ENCODE results near the gene PTX3.

The PTX3 gene

DNA sequence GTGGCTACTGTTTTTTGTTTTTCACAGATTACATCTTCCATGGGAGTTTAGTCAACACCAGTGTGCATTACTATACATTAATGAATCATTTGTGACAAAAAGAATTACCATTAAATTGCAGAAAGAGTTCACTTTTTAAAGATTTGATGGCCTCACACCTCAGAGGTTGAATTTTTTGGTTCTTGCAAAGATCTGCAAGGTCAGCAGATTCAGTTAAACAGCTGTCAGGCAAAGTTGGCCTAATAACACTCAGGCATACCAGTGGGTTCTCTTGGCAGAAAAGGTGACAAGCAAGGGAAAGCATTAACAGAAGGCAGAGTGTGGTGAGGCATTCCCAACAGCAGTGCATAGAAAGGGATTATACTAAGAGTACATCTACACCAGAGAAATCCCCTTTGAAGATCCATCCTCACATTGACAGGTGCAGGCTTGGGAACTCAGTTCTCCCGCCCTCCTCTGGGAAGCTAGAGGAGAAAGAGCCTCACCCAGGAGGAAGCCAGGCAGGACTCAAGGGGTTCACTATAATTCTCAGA lies 24.3 kb upstream of the PTX3 start:
- no peak overlapping the region for H3K4me3 Mint-ChIP-seq
- H3K36me3 Mint-ChIP-seq (ENCODE audit: low read depth) = no peaks in the 10 kb centered on the region
- H3K4me1 Mint-ChIP-seq (ENCODE audit: low read depth) = no peaks in the 10 kb centered on the region
- H3K27me3 Mint-ChIP-seq = peaks cover 3% of the 10 kb centered on the region
- no peak overlapping the region for H3K27ac Mint-ChIP-seq
- no peaks in the 10 kb centered on the region for H3K9me3 Mint-ChIP-seq

DNA sequence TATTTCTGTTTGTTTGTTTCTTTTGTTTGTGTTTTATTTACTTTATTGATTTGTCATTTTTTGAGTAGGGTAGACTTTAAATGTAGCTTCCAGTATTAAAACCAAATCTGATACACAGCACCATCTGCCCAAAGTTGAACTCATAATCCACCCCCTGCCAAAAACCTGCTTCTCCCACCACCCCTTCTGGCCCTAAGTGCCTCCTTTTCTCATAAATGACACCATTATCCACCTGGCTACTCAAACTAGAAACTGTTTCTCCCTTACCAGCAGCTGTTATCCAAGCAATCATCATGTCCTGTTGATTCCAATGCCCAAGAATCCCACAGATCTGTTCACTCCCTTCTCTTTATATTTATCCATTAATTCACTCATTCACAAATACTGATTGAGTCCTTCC lies 21.8 kb upstream of the PTX3 start:
- Mint-ChIP-seq H3K27me3 (peaks cover 3% of the 10 kb centered on the region), H3K36me3 (ENCODE audit: low read depth) (no peaks in the 10 kb centered on the region), H3K9me3 (no peaks in the 10 kb centered on the region), H3K4me1 (ENCODE audit: low read depth) (no peaks in the 10 kb centered on the region), H3K27ac (no peak overlapping the region), H3K4me3 (no peak overlapping the region)

DNA sequence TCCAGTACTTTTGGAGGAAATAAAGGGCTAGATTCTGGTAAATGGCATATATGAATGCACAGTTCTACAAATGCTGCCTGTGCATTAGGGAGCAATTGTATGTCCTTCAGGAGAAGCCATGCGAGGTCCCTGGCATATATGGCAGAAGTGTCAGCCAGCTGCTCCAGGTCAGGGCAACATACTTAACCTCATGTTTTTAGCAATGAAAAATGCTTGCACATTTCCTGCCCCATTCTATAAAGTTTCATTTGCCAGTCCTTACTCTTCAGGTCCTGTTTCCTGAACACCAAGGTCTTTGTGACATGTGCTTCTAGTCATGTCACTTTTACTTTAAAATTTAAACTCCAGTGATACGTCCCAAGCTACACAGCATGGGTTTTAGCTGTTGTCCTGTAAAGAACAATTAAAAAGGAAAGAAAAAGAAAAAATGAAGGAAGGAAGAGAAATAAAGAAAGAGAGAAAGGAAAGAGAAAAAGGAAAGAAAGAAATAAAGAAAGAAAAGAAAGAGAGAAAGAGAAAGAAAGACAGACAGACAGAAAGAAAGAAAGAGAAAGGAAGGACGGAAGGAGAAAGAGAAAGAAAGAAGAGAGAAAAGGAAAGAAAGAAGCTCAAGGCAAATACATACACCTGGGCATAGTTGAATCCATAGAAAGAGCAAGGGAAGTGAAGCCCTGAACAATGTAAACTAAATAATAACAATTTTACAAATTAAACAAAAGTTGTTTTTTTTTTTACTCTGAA lies 20.1 kb upstream of the PTX3 start:
- Mint-ChIP-seq H3K36me3 (ENCODE audit: low read depth) (no peaks in the 10 kb centered on the region), H3K4me1 (ENCODE audit: low read depth) (no peaks in the 10 kb centered on the region), H3K27ac (no peak overlapping the region), H3K9me3 (no peaks in the 10 kb centered on the region), H3K27me3 (peaks cover 3% of the 10 kb centered on the region), H3K4me3 (no peak overlapping the region)

DNA sequence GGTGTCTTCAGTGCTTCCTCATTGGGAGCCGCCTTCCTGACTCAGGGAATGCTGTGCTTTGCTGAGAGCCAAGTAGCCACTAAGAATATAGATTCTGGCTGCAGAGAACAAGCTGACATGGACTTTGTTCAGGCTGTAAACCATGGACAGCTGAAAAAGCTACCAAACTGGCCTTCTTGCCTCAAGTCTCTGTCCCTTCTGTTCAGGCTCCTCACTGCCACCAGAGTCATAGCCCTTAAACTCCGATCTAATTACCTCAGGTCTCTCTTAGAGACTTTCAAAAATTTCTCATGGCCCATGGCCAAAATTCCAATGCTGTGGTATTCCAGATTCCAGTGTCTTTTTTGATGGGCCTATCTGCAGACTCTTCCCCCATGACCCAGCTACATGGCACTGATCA lies 19.4 kb upstream of the PTX3 start:
- Mint-ChIP-seq H3K27ac (no peak overlapping the region), H3K9me3 (no peaks in the 10 kb centered on the region), H3K36me3 (ENCODE audit: low read depth) (no peaks in the 10 kb centered on the region), H3K4me3 (no peak overlapping the region), H3K4me1 (ENCODE audit: low read depth) (no peaks in the 10 kb centered on the region), H3K27me3 (peaks cover 3% of the 10 kb centered on the region)

DNA sequence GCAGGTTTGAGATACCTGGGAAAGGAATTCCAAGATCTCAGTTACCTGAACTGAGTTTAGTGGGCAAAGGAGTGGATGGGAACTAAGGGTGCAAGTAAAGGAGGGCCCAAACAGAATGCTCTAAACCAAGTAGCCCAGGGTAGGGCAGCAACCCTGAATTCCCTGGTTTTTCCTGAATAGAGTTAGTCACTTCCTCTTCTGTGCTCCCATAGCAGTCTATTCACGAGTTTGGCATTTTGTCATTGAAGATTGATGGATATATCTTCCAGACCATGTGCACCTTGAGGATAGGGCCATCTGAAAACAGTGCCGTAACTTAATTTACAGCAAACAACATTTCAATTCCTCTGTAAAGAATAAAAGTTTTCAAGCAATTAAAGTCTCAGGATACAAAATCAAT lies 18.5 kb upstream of the PTX3 start:
- Mint-ChIP-seq H3K4me1 (ENCODE audit: low read depth) (no peaks in the 10 kb centered on the region), H3K9me3 (no peaks in the 10 kb centered on the region)

DNA sequence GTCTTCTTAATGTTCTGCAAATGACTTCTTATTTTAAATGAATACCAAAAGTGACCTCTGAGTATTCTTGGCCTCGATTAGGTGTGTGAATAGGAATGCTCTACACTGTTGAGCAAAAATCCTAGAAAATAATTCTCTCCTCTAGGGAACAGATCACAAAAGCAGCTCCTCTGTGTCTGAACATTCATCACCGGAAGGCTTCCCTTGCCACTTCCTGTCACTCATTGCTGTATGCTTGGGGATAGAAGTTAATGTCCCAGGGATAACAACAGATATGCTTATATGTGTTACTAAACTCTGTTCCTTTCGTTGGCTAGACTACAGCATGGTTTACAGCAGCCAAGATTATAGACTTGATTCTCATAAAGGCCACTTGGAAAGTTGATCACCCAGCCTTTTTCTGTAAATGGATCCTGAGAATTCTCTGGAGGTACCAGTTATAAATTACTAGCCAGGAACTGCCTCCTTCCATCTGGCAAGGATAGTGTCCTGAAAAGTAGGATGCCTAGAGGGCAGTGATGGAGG lies 16.0 kb upstream of the PTX3 start:
- no peaks in the 10 kb centered on the region for H3K9me3 Mint-ChIP-seq
- no peak overlapping the region for H3K27ac Mint-ChIP-seq
- no peaks in the 10 kb centered on the region for H3K27me3 Mint-ChIP-seq
- no peak overlapping the region for H3K4me3 Mint-ChIP-seq
- no peaks in the 10 kb centered on the region for H3K36me3 Mint-ChIP-seq (ENCODE audit: low read depth)
- H3K4me1 Mint-ChIP-seq (ENCODE audit: low read depth) = no peaks in the 10 kb centered on the region

More for the DNA sequence above, 18.5 kb upstream of the PTX3 start:
- Mint-ChIP-seq H3K4me3 (no peak overlapping the region), H3K27me3 (peaks cover 3% of the 10 kb centered on the region), H3K36me3 (ENCODE audit: low read depth) (no peaks in the 10 kb centered on the region), H3K27ac (no peak overlapping the region)

DNA sequence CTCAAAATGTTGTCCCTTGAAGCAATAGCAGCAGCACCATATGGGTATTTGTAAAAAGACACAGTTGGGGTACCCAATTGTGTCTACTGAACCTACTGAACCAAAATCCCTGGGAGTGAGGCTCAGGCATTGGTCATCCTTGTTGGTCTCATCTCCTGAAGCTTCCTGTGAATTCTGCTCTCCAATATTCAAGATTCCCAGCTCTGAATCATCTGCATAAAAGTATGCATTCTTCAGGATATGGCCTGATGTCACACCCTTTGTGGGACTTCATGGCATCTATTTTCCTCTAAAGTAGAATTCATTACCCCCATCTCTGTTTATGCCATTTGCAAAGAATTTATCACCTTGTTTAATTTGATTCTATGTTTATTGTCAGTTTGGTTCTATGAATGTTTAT lies 13.3 kb upstream of the PTX3 start:
- H3K9me3 Mint-ChIP-seq = no peaks in the 10 kb centered on the region
- no peaks in the 10 kb centered on the region for H3K36me3 Mint-ChIP-seq (ENCODE audit: low read depth)
- H3K27ac Mint-ChIP-seq = no peak overlapping the region
- H3K27me3 Mint-ChIP-seq = no peaks in the 10 kb centered on the region
- no peak overlapping the region for H3K4me3 Mint-ChIP-seq
- no peaks in the 10 kb centered on the region for H3K4me1 Mint-ChIP-seq (ENCODE audit: low read depth)

DNA sequence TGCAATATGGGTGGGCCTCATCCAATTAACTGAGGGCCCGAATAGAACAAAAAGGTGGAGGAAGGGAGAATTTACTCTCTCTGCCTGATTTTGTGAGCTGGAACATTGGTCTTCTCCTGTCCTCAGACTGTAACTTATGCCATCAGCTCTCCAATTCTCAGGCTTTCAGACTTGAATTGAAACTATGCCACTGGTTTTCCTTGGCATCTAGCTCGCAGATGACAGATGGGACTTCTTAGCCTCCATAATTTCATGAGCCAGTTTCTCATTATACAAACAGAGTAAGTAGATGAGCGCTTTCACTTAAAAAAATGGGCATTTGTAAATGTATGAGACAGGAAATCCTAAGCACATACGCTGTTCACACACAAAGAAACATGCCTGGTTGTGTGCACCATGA lies 8.7 kb upstream of the PTX3 start:
- Mint-ChIP-seq H3K4me3 (no peak overlapping the region), H3K27me3 (no peaks in the 10 kb centered on the region), H3K36me3 (ENCODE audit: low read depth) (no peaks in the 10 kb centered on the region), H3K9me3 (no peaks in the 10 kb centered on the region), H3K27ac (no peak overlapping the region), H3K4me1 (ENCODE audit: low read depth) (no peaks in the 10 kb centered on the region)

DNA sequence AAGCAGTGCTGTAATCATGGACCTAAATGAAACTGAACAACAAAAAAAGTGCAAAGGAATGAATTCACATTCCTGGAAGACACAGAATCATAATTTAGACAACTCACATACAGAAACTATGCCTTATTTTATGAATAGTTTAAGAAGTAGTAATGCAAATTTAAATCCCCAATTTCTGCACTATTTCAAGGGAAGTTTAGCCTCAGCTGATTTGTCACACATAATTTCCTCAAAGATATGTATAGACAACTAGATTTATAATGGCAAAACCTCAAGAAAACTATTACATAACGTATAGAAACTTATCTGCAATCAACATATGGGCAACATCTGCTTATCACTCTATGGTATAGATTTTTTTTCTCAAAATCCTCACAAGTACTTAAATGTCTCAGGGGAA lies 7.8 kb upstream of the PTX3 start:
- no peak overlapping the region for H3K27ac Mint-ChIP-seq
- H3K27me3 Mint-ChIP-seq = no peaks in the 10 kb centered on the region
- no peak overlapping the region for H3K4me3 Mint-ChIP-seq
- no peaks in the 10 kb centered on the region for H3K4me1 Mint-ChIP-seq (ENCODE audit: low read depth)
- H3K9me3 Mint-ChIP-seq = no peaks in the 10 kb centered on the region
- H3K36me3 Mint-ChIP-seq (ENCODE audit: low read depth) = no peaks in the 10 kb centered on the region

DNA sequence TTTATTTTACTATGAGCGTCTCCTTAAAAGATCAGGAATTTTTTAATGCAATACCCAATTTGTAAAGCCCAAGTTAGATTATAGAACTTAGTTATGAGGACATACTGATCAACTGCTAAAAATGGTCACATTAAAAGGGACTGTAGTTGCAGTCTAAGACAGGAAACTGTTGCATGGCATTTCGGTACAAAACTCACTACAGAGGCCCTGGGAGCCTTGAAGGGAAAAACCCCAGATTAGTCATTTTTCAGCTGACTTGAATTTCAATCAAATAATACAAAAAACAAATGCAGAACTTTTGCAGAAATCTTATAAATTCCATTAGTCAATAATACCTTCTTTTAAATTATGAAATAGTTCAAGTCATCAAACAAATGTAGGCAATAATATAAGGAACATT lies 6.9 kb upstream of the PTX3 start:
- Mint-ChIP-seq H3K4me1 (ENCODE audit: low read depth) (no peaks in the 10 kb centered on the region), H3K4me3 (no peak overlapping the region), H3K27me3 (peaks cover 2% of the 10 kb centered on the region), H3K36me3 (ENCODE audit: low read depth) (no peaks in the 10 kb centered on the region), H3K9me3 (no peaks in the 10 kb centered on the region), H3K27ac (no peak overlapping the region)

DNA sequence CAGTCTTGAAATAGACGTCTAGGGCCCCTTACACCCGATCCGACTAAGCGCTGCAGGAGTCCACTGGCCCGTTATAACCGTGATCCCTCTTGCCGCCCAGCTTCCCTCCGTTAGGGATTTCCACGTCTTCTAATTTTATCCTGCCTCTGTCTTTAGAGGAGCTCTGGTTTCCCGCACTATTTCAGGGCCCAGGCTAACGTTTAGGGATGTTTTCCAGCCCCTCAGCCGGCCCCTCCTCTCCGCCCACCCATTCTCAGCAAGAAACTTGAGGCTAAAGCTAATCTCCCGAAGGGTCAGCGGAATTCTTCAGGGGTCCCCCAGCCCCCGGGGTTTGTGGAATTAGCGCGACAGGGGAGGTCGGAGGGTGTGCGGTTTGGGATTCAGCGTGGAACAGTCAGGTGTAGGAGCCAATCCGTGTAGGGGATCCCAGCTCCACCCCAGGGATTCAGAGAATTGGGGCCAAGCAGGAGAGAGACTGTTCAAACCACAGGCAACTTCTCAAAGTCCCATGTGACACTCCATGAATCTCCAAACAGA lies 1.6 kb downstream of the PTX3 start:
- Mint-ChIP-seq H3K9me3 (no peaks in the 10 kb centered on the region), H3K4me1 (ENCODE audit: low read depth) (peaks cover 10% of the 10 kb centered on the region), H3K27ac (no peak overlapping the region), H3K27me3 (peaks cover 29% of the 10 kb centered on the region), H3K36me3 (ENCODE audit: low read depth) (no peaks in the 10 kb centered on the region), H3K4me3 (peak overlapping the region; percentile 43)

DNA sequence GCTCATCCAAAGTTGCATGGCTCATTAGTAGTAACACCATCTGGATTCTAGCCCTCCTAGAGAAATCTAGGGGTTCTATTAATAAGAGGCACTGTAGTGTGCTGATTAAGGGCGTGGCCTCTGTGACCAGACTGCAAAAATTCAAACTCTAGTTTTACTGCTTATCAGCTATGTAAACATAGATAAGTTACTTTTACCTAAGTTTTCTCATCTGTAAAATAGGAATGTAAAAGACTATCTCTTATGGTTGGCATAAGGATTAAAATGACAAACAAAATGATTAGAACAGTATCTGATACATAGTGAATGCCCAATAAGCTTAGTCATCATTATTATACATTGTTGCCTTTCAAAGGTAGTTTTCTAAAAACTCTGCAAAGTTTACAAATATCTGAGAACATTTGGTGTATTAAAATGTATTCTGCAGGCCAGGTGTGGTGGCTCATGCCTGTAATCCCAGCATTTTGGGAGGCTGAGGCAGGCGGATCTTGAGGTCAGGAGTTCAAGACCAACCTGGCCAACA lies 4.5 kb downstream of the PTX3 start:
- Mint-ChIP-seq H3K4me3 (no peak overlapping the region), H3K27me3 (peaks cover 26% of the 10 kb centered on the region), H3K27ac (no peak overlapping the region), H3K9me3 (no peaks in the 10 kb centered on the region), H3K4me1 (ENCODE audit: low read depth) (peaks cover 10% of the 10 kb centered on the region), H3K36me3 (ENCODE audit: low read depth) (no peaks in the 10 kb centered on the region)

DNA sequence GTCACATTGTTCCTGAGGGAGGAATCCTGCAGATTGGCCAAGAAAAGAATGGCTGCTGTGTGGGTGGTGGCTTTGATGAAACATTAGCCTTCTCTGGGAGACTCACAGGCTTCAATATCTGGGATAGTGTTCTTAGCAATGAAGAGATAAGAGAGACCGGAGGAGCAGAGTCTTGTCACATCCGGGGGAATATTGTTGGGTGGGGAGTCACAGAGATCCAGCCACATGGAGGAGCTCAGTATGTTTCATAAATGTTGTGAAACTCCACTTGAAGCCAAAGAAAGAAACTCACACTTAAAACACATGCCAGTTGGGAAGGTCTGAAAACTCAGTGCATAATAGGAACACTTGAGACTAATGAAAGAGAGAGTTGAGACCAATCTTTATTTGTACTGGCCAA lies 6.1 kb downstream of the PTX3 start:
- Mint-ChIP-seq H3K27me3 (peaks cover 18% of the 10 kb centered on the region), H3K27ac (no peak overlapping the region), H3K4me3 (no peak overlapping the region), H3K36me3 (ENCODE audit: low read depth) (no peaks in the 10 kb centered on the region), H3K9me3 (no peaks in the 10 kb centered on the region), H3K4me1 (ENCODE audit: low read depth) (no peaks in the 10 kb centered on the region)

DNA sequence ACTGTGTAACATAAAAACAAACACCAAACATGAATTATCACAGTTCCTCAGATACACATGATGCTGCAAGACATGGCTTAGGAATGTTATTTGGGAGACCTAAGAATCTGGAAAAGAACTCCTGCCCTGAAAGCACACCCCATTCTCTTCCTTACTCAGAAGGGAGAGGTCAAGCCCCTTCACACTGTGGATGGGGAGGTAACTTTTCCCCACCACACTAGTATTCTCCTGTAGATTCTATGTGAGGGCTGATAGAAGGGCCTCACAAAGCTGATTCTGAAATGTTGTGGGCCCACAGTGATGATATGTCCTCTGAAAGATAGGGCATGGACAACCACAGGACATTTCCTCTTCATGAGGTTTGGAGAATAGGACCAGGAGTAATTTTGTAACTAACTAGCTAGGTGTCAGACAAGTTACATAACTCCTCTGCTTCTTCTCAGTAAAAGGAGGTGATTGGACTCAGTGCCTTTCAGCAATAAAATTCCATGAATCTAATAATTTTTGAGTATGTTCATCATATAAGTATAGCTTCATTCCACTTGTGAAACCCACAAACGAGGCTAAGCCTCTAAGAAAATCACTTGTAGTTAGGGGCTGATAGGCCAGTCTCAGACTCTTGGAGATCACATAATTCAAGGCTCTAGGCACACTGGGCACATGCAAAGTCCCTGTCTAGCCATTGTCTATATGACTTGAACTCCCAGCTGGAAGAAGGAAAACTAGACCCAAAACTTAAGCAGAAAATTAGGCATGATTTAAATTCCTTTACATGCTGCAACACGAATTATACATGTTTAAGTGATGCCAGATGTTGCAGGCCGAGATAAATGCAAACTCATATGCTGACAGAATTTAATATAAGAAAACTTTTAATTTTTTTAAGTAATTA lies 7.5 kb downstream of the PTX3 start:
- H3K4me3 Mint-ChIP-seq = no peak overlapping the region
- H3K27me3 Mint-ChIP-seq = peaks cover 4% of the 10 kb centered on the region
- H3K27ac Mint-ChIP-seq = no peak overlapping the region
- no peaks in the 10 kb centered on the region for H3K9me3 Mint-ChIP-seq
- H3K4me1 Mint-ChIP-seq (ENCODE audit: low read depth) = no peaks in the 10 kb centered on the region
- no peaks in the 10 kb centered on the region for H3K36me3 Mint-ChIP-seq (ENCODE audit: low read depth)

DNA sequence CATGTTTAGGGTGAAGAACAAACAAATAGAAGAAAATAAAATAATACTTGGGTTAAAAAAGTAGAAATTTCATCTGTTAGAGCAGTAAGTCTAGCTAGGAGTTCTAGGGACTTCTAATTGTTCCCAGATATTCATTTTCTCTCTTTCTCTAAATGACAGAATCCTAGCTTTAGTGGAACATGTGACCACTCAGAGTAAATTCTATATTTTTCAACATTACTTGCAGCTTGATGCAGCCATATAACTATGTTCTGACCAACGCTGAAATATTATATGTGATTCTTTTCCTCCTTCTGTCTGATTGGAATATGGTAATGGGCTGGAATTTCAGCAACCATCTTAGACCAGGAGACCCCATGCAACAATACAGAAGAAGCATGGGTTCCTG lies 8.1 kb downstream of the PTX3 start:
- H3K27ac Mint-ChIP-seq = no peak overlapping the region
- no peaks in the 10 kb centered on the region for H3K27me3 Mint-ChIP-seq
- no peaks in the 10 kb centered on the region for H3K36me3 Mint-ChIP-seq (ENCODE audit: low read depth)
- no peaks in the 10 kb centered on the region for H3K9me3 Mint-ChIP-seq
- no peak overlapping the region for H3K4me3 Mint-ChIP-seq
- H3K4me1 Mint-ChIP-seq (ENCODE audit: low read depth) = no peaks in the 10 kb centered on the region
